ENCODE measurements around the gene CERS5.

CERS5 gene

DNA sequence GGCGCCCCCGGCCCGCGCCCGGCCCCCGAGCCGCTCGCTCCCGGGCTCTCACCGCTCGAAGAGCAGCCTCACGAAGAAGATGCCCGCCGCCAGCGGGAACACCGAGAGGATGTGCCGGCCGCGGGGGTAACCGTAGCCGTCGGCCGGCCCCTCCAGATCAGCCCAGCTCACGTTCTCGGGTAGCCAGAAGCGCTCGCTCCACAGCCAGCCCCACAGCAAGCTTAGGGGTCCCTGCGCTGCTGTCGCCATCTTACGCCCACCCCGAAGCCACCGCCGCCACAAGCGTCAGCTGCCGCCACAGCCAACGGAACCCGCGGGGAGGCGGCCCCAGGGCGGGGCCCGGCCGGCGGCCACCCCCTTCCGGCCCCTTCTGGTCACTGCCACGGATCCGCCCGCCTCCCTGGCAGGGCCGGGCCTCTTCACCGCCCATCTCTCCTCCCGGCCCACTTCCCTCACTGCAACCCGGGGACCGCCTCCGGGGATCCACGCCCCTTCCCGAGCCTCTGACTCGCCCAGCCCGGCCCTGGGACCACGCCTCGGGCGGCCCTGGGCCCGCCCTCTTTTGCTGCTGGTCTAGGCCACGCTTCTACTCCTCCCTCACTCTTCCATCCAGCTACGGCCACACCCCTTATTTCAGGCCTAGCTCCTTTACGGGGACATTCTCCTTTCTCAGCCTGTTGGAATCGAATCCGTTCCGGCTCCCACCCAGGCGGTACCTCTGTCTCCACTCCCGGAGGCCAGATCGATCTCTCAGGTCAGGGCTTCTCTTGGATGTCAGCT is at the start of gene CERS5:
Gene CERS5 (minus strand): TSS at position 321 of the 780 bp plus-strand sequence. CDS start 72 bp downstream, at position 249.
- DNase-seq (ENCODE audit: low read depth): peak; percentile 92

DNA sequence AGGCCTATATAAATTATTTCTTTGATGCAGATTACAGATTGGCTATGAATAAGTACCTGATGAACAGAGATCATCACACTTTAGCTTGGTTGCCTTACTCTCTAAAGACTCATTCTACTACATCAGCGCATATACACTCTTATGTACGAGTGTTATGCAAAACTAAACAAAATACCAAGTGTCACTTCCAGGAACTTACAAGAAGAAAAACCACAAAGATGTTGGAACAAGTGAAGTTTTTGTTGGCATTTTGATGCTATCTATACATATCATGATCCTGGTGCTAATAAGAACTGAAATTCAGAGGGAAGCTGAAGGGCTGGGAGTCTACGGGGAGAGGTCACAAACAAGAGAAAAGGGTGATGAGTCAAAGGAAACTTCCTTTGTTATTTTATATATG is 47.9 kb upstream of the CERS5 start:
- DNase-seq (ENCODE audit: low read depth): no peak

GRCh38 chr12:50214018-50214417 is 46.8 kb upstream of the CERS5 start:
- DNase-seq (ENCODE audit: low read depth): no peak

DNA sequence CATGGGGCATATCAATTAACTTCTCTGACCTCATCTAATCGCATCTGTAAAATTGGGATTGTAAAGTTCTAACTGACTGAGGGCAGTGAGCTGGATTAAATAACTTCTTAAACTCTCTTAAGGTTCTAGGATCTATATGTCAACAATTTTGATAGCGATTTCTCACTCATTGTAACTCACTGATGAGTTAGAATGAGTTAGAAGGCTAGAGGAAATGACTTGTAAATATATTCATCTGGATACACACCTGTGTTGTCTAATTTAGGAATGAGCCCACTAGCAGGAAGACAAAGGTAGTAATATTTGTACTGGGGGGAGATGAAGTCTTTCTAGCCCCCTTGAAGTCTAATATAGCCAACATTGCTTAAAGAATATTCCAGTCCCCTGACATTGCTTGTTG is 46.3 kb upstream of the CERS5 start:
- no peak for DNase-seq (ENCODE audit: low read depth)

GRCh38 chr12:50212071-50212467 is 44.9 kb upstream of the CERS5 start:
- DNase-seq (ENCODE audit: low read depth): no peak

GRCh38 chr12:50211392-50212070 is 44.4 kb upstream of the CERS5 start:
- no peak for DNase-seq (ENCODE audit: low read depth)

GRCh38 chr12:50207424-50207823 is 40.3 kb upstream of the CERS5 start:
- DNase-seq (ENCODE audit: low read depth): no peak

GRCh38 chr12:50205648-50206047 is 38.5 kb upstream of the CERS5 start:
- no peak for DNase-seq (ENCODE audit: low read depth)

DNA sequence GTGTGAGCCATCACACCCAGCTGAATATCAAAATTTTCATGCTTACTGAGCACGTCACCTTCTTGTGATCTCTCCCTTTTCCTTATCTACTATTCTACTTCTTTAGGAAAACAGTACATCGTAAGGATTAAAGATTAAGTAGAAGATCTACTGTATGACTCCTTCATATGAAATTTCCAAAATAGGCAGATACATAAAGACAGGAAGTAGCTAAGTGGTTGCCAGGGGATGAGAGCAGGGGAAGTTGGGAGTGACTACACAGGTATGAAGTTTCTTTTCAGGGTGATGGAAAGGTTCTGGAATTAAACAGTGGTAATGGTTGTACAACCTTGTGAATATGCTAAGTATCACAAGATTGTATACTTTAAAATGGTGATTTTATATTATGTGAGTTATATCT is 36.5 kb upstream of the CERS5 start:
- DNase-seq (ENCODE audit: low read depth): no peak

DNA sequence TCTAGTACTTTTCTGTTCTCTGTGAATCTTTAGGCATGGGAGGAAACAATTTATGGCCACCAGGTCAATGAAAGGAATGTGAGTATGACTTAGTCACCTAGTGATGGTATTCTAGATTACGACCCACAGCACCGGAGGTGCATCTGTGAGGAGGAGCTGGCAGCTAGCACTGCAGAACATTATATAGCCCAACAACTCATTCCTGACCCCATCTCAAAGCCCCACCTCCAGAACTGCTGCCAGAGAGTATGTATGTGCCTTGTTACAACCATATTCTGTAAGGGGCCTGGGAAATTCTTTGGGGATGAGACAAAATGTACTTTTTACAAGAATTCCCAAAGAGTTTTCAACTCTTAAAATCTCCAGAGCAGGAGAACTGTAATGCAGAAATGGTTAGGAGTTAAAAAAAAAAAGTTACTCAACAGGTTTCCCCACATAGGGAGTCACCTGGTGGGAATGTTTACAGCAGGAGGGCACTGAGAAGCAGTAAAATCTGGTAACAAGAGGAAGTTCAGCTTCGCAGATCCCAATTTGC is 34.9 kb upstream of the CERS5 start:
- no peak for DNase-seq (ENCODE audit: low read depth)

DNA sequence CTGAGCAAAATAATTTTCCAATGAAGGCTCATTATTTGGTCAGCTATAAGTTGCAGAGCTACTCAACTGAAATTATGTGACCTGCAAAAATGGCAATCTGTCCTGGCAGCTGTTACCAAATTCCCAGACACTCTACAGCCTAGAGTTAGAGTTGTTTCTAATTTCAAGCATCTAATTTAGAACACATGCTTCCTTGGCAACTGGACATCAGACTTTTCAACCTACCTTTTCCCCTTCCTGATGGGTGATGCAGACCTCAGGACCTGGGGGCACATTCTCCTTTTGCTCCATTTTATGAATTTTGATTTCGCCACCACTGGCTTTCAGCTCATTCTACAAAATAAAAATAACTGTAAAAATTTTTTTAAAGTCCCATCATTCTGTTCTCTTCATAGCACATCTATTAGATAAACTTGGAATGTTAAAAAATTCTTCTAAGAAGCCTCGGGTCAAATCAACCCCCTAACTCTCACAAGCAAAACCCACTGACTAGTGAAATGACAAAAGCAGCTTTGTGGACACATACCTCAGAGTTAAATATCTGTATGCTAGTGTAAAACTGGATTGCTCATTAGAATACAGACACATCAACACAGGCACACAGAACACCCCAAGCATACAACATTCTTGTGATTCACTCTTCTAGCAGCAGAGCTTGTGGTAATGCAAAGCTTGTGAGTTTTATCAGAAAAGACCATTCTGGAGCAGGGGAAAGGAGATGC is 33.5 kb upstream of the CERS5 start:
- DNase-seq (ENCODE audit: low read depth): no peak

DNA sequence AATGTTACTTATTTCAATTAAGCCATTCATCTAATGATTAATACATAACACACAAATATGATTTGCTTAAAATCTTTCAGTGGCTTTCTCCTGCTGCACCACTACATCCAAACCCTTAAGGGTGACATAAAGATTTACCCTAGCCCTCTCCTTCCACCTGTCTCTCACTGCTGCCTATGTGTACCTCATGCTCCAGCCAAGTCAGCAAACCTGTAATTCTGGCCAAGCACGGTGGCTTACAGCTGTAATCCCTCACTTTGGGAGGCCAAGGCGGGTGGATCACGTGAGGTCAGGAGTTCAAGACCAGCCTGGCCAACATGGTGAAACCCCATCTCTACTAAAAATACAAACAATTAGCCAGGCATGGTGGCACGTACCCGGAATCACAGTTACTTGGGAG is 31.7 kb upstream of the CERS5 start:
- DNase-seq (ENCODE audit: low read depth): no peak

DNA sequence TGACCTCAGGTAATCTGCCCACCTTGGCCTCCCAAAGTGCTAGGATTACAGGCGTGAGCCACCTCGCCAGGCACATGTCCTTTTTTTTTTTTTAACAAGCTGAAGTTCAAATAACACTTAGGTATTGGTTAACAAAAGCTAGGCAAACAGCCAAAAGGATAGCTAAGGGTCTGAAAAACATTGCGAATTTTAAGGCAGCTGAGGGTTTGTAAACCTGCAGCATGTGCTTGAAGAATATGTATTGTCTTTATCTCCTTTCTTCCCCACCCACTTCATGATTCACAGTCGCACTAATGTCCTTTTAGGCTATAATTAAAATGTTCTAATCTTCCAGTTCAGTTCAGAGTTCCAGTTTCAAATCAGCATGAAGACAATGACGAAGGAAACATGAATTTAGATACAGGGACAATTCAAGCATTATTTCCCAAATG is 30.1 kb upstream of the CERS5 start:
- DNase-seq (ENCODE audit: low read depth): no peak

DNA sequence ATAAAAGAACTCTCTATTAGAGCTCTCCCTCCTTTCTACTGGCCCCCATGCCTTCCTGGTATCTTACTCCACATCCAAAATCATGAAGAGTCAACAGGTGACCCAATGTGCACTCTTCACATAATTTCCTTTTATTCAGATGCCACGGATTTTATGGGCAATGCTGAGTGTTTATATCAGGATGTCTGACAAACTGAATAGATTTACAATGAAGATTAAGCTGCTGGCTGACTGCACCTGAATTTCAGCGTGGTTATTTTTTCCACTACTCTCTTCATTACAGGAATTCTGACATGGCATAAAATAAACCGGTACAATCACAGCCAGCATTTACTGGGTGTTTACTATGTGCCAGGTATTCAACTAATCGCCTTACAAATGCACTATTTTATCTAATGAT is 29.4 kb upstream of the CERS5 start:
- DNase-seq (ENCODE audit: low read depth): no peak

- no peak for DNase-seq (ENCODE audit: low read depth)
Observed at GRCh38 chr12:50195832-50196231, 28.7 kb upstream of the CERS5 start.

DNA sequence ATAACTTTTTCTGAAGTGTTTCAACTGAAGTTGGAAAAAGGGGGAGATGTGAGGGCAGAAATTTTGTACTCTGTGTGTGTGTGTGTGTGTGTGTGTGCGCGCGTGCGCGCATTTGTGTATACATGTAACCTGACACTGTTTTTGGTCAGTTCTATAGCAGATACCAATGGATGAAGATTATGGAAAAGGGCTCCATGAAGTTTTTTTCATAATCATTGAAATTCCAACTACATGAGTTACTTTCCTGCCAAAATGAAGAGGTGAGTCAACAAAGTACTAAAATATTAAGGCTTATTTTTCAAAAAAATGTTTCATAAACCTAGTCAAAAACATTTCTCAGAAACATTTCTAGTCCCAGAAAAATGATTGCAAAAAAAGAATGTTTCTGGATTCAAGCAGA is 25.7 kb upstream of the CERS5 start:
- DNase-seq (ENCODE audit: low read depth): no peak

DNA sequence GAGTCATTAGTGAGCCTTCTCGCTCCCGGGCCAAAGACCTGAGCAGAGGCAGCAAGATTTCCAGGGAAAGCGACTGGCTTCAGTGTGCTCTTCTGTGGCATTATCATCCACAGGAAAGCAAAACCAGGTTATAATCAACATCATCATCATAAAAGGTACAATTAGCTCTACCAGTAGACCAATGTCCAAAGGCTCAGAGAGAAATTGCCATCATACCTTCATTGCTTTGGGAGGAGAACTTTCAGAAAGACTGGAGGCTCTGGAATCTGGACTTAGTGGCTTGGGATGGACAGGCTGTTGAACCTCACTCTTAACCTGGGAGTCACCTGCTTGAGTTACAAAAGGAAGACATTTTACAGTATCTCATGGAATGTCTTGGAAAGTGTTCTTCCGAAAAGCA is 25.1 kb upstream of the CERS5 start:
- no peak for DNase-seq (ENCODE audit: low read depth)

DNA sequence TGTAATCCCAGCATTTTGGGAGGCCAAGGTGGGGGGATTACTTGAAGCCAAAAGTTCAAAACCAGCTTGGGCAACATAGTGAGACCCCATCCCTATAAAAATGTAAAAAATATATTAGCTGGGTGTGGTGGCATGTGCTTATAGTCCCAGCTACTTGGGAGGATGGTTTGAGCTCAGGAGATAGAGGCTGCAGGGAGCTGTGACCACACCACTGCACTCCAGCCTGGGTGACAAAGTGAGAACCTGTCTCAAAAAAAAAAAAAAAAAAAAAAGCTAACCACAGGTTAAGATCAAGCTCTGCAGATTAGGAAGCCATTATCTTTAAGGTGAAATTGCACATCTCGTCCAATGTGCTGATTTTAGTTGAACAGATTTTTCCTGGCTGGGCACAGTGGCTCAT is 23.7 kb upstream of the CERS5 start:
- DNase-seq (ENCODE audit: low read depth): no peak

GRCh38 chr12:50188875-50189575 is 21.9 kb upstream of the CERS5 start:
- DNase-seq (ENCODE audit: low read depth): no peak

- no peak for DNase-seq (ENCODE audit: low read depth)
Observed at GRCh38 chr12:50188241-50188781, 21.1 kb upstream of the CERS5 start.

DNA sequence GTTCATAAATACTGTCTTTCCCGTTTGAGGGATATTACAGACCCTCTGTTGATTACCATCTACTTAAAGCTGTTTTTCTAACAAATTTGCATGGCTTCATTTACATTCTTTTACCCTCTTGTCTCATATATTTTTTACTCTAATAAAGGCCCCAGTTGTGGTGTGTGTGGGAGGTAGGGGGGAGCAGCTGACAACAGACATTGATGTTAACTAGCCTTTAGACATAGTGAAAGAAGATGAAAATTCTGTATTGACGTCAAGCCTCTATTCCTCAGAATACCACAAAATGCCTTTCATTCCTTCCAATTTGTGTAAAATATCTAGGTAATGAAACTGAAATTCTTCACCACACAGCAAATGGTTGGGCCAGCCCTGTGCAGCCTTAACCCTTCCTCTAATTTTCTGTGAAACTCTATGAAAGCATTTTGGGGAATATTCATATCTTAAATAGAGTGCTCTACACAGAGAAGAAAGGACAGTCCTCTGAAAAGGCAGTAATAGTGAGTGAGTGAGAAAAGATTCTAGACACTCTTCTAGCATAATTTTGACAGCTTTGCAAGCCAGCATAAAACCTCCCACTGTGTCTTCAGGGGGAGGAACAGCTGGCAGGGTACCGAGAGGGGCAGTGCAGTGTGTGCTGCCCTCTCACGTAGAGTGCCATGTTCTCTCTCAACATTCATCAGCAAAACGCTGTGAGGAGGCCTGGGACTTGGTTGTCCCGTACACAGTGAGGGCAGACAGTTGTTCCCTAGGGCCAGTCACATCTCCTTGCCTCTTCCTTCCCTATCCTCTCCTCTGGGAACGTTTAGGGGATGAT is 20.1 kb upstream of the CERS5 start:
- DNase-seq (ENCODE audit: low read depth): no peak

All from stimulated activated CD8-positive, alpha-beta memory T cell treated with anti-CD3 and anti-CD28 coated beads, Interleukin-12 subunit alpha, Interleukin-12 subunit beta, amount 100 ng/mL, for 4 hours (primary cell).